ENCODE data around the gene ETV5. TPM values are rescaled to one million over a fixed set of nuclear protein-coding genes. Genes with fewer than 3 reads are reported as not detected.

Gene ETV5
- total and polyA plus RNA-seq, 10 of the 15 experiments (the other 5 are each of a cell fraction or from before 2014, with no cell fraction given), result 5.0 to 18.4 (median 7.4) TPM

- intact Hi-C loops (cut with micrococcal nuclease; ENCODE audit: unreplicated experiment), result no loop called here
- H3K4me2 ChIP-seq (ENCODE audit: control insufficient read depth, insufficient read depth), result no peak overlapping the region
- no peak for DNase-seq (ENCODE audit: low read depth, low spot score)
- 57% methylated on average over 3 of the region's 3 CpGs for WGBS (ENCODE audit: insufficient coverage, insufficient replicate concordance, low lambda C conversion rate, missing lambda C conversion rate)
- no peak for TF ChIP-seq TCF7 (IDR thresholded peaks at IDR 0.05; ENCODE audit: borderline replicate concordance)
- no peak for TF ChIP-seq KAT2A (conservative IDR thresholded peaks at IDR 0.05; ENCODE audit: control insufficient read depth, low read depth, low read length)
- no peak for TF ChIP-seq GATAD2B (conservative IDR thresholded peaks at IDR 0.05; ENCODE audit: low read depth)
- TF ChIP-seq BCLAF1 (IDR thresholded peaks at IDR 0.05), result no peak
- TF ChIP-seq FOXK2 (IDR thresholded peaks at IDR 0.05), result no peak
- H3K9ac ChIP-seq (ENCODE audit: control insufficient read depth, insufficient read depth, low read length), result no peak overlapping the region
- H2AFZ ChIP-seq (ENCODE audit: control insufficient read depth, low read depth, low read length), result no peak overlapping the region
- in situ Hi-C loops (cut with MboI), result no loop called here
- no peak overlapping the region for H3K4me3 ChIP-seq
- SMC1A ChIA-PET (ENCODE audit: uncharacterized antibody, unreplicated experiment), result interaction anchor here (0.9 to 1.0 kb wide), 2 partner anchors 19 to 37 kb away, joined by 3 read pairs; no protein-coding TSS in a partner anchor
- no peaks in the 10 kb centered on the region for H3K79me2 ChIP-seq (ENCODE audit: control insufficient read depth, insufficient read depth, low read length)
- no peaks in the 10 kb centered on the region for H4K20me1 ChIP-seq (ENCODE audit: control insufficient read depth, insufficient read depth)
- H3K27ac ChIP-seq (ENCODE audit: control insufficient read depth, insufficient read depth), result no peak overlapping the region
- H3K4me1 ChIP-seq (ENCODE audit: control insufficient read depth, insufficient read depth, low read length), result no peaks in the 10 kb centered on the region
- H3K36me3 ChIP-seq (ENCODE audit: control insufficient read depth in 2 of 2, insufficient read depth in 2 of 2, low read length in 1 of 2), result no peaks in the 10 kb centered on the region
- BruUV-seq (replicated peaks), result no TSS peak
- RAD21 ChIA-PET (ENCODE audit: unreplicated experiment), result interaction anchor here (1.2 kb wide), 1 partner anchor 7 kb away, joined by 3 read pairs; no protein-coding TSS in a partner anchor
- no peaks in the 10 kb centered on the region; the same call in 2 of the 3 replicates for H3K9me3 ChIP-seq (replicated peaks; ENCODE audit: control insufficient read depth, insufficient read depth, low read length)
- no peak for FAIRE-seq
- ATAC-seq, result no peak
- CTCF ChIA-PET, result interaction anchor here (0.7 kb wide), 1 partner anchor 499 kb away, joined by 3 read pairs; no protein-coding TSS in a partner anchor
- POLR2A ChIA-PET, result no interaction called here
- H3K27me3 ChIP-seq (replicated peaks in 1 of 2; ENCODE audit: control insufficient read depth in 2 of 2, insufficient read depth in 2 of 2, low read length in 1 of 2), result peaks cover 5 to 7% of the 10 kb centered on the region in 2 experiments; a peak in 3 of 4 replicates
Measured at GRCh38 chr3:186117521-186118134, 8.7 kb upstream of the ETV5 start.

Measured in GM12878 (cell line).